ENCODE data around the gene CTNNBIP1. TPM values are rescaled to one million over a fixed set of nuclear protein-coding genes. Genes with fewer than 3 reads are reported as not detected.
"Not testable (repeated sequence)": the region's sequence is repeated elsewhere in the genome, so short reads cannot be mapped to it uniquely, and the experiment has no call there.

CTNNBIP1 gene
- total RNA-seq, 1 donor from 2014 or later = 69.6 TPM

DNA sequence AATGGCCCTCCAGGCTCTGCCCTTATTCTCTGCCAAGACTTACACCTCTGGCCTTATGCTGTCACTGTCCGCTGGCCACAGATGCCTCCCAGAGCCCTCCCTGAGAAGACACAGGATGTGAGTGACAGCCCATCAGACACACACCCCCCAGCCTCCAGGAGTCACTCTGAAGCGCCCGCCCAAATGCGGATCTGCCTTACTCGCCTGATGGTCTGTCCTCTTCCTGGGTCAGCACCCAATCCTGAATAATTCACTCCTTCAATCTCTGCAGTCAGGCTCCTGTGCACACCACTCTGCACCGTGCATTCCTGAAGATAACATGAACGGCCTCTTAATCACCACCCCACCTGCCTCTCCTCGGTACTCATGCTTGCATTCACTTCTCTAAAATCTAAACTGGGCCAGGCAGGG is 101.0 kb downstream of the CTNNBIP1 start:
- no peak for DNase-seq (ENCODE audit: extremely low read depth, low read depth, low spot score)

DNA sequence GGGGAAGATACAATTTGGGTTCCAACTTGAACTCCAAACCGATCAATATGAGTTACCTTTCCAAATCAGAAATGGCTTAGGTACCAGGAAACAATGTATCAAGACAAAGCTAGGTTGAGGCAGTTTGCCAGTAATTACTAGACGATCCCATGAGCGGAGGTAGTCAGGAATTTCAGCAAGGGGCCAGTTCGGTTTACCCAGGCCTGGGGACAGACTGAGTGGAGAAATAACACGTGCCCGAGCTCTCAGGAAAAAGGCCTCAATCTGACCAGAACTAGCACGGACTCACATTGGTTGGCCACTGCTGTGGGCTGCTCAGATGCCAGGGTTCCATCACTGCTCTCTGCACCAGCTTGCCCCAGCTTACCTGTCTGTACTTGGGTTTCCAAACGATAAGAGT is 101.6 kb downstream of the CTNNBIP1 start:
- DNase-seq (ENCODE audit: extremely low read depth, low read depth, low spot score) = no peak

DNA sequence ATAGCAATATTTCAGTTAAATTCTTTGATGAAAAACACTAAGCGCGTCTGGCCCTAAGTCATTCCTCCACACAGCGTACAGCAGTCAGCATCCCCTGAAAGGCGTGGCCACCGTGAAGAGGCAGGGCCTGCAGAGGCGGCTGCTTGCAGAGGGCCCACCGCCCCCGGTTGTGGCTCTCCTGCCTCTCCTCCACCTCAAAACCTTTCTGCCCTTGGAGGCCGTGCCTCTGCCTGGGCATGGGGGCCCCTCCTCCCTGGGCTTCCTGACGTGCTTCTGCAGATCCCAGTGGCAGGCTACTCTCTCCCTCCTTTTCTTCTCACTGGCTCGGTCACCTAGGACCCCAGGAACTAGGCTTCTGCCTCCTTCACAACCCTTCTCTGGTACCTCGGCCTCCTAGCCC is 102.5 kb downstream of the CTNNBIP1 start:
- DNase-seq (ENCODE audit: extremely low read depth, low read depth, low spot score) = no peak

DNA sequence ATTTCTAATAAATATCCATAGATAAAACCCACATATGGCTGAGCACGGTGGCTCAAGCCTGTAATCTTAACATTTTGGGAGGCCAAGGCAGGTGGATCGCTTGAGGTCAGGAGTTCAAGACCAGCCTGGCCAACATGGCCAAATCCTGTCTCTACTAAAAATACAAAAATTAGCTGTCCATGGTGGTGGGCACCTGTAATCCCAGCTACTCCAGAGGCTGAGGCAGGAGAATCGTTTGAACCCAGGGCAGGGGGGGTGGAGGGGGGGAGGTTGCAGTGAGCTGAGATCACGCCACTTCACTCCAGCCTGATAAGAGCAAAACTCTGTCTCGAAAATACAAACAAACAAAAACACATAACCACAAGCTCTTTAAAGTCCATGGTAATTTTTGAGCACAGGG is 104.1 kb downstream of the CTNNBIP1 start:
- DNase-seq (ENCODE audit: extremely low read depth, low read depth, low spot score) = not testable (repeated sequence)

DNA sequence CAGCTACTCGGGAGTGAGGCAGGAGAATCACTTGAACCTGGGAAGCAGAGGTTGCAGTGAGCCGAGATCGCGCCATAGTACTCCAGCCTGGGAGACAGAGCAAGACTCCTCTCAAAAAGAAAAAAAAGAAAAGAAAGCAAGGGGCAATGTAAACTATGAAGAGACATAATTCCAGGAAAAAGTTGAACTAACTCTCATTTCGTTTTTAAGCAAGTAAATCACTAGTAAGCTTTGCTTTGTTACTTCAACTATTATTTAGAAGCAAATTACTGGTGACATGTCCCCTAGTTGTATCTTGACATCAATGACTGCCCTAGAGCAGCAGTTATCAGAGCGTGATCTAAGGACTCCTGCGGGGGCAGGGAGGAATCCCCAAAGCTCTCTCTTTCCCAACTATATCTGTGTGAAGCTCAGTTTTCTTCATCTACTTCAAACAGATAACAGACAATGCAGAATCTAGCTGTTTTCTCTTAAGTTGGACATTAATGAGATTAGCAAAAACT is 105.0 kb downstream of the CTNNBIP1 start:
- no peak for DNase-seq (ENCODE audit: extremely low read depth, low read depth, low spot score)

DNA sequence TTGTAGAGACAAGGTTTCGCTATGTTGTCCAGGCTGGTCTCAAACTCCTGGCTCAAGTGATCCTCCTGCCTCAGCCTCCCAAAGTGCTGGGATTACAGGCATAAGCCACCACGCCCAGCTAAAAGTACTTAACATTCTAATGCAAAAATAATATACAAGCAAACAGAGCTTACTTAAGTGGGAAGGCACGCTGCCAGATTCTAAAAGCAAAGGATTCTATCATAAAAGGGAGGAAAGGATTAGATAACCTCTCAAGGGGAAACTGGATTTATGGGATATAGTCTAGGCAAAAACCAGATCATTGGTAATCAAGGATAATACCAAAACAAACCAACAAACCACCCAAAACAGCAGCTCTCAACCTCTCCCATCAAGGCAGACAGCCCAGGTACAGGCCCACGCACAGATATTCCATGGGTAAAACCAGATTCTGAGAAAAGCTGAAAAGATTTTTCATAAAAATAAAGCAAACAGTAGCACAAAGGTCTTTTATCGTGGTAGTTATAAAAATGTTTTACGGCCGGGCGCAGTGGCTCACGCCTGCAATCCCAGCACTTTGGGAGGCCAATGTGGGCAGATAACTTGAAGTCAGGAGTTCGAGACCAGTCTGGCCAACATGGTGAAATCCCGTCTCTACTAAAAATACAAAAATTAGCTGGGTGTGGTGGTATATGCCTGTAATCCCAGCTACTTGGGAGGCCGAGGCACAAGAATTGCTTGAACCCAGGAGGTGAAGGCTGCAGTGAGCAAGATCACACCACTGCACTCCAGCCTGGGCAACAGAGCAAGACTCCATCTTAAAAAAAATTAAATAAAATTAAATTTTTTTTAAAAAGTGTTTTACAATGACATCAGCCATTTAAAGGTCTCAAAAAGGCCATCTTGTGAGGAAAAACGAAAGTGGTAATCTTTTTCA is 106.8 kb downstream of the CTNNBIP1 start:
- DNase-seq (ENCODE audit: extremely low read depth, low read depth, low spot score) = not testable (repeated sequence)

DNA sequence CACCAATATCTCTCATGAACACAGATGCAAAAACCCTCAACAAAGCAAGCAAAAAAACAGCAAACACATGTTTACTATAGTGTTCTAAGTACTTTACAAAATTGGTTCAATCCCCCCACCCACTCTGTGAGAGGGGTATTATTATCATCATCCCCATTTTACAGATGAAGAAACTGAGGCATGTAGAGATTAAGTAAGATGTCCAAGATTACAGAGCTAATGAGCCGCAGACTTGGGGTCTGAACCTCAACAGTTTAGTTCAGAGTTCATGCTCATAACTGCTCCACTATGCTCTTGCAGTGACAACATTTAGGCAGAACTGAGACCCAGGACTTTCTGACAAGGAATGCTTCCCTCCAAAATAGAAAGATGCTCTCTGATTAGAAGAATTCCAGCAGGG is 108.2 kb downstream of the CTNNBIP1 start:
- no peak for DNase-seq (ENCODE audit: extremely low read depth, low read depth, low spot score)

Other genes with a start within 250 kb of the CTNNBIP1 start
- 120 and 149 TPM in 2 replicates for gene CLSTN1, start 86.3 kb downstream of the CTNNBIP1 start, total RNA-seq
- gene LZIC, start 33.1 kb upstream of the CTNNBIP1 start, total RNA-seq = 16.9 and 24.3 TPM in 2 replicates
- gene NMNAT1, start 33.2 kb upstream of the CTNNBIP1 start, total RNA-seq = 6.6 and 8.9 TPM in 2 replicates
- 0.68 TPM in 1 of 2 replicates, not detected in the other for gene RBP7, start 87.0 kb upstream of the CTNNBIP1 start, total RNA-seq
- gene UBE4B, start 122.7 kb upstream of the CTNNBIP1 start, total RNA-seq = 41.8 and 52.5 TPM in 2 replicates

Data from glomerular endothelial cell (primary cell).